HL-60/S4 treated with phorbol 12-myristate 13-acetate at 8.2 ng/mL for 4 days and 3 days (cell line): ENCODE results near the gene PRDM10.

Source experiments
- in situ Hi-C: fragments of 300-500 bp; cut with MboI; formaldehyde crosslinking; loops from 2 replicates; pipeline ENCODE4 v1.15.0; 2022; ENCODE audit warnings: low sequenced_read_pairs

PRDM10 gene

DNA sequence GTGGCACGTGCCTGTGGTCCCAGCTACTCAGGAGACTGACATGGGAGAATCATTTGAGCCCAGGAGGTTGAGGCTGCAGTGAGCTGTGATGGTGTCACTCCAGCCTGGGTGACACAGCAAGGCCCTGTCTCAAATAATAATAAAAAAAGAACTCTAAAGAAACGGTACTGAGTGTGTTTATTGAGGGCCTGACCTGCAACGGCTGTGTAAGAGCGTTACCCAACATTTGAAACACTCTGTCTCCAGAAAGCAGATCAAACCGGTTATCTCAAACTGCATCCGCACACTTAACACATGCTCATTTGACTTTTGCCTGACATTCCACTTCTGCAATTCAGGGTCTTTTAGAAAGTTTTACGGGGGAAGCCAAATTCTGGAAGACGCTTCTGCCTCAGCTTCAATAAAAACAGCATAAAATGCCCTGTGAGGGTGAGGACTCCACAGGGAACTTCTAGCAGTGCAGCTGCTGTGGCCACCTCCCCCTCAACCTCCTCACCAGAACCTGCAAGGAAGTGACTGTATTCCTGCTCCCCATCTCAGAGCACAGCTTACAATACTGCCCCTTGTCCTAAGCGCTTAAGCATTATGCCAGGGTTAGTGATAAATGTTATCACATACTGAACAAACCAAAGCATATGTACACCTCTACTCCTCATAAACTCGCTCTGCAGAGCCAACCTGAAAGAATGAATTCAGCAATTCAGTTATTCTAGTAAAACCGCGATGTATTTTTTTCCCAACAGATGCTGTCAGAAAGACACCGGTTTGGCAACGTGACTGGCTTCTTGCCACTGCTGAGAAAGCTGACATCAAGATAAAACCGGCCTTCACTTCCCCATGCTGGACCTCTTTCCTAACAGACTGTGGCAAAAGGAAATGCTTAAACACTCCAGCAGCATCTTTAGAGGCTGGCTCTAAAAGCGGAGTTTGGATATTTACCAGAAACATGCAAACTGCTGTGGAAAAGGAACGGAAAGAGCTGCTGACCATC is 52.2 kb downstream of the PRDM10 start:
- in situ Hi-C loops: no loop called here

DNA sequence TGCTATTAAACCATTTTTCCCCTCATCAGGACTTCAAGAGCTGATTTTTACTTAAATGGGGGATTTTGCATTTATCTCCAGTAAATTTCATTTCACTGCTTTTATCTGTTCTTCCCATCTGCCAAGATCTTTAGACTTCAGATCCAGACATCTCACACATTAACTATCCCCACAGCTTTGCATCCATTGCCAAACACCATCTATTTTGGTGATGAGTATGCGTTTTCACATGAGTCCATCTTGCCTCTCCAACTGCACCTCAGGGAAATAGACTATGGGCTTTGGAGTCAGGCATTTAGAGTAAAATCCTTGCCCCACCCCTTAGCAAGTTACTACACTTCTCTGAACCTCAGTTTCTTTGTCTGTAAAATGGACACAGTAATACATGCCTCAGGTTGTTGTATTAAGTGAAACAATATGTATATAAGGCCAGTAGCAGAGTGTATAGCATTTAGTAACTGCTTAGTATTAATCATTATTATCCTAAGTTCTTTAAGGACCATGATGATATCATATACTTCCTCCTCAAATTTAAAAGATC is 53.6 kb downstream of the PRDM10 start:
- in situ Hi-C loops: no loop called here

DNA sequence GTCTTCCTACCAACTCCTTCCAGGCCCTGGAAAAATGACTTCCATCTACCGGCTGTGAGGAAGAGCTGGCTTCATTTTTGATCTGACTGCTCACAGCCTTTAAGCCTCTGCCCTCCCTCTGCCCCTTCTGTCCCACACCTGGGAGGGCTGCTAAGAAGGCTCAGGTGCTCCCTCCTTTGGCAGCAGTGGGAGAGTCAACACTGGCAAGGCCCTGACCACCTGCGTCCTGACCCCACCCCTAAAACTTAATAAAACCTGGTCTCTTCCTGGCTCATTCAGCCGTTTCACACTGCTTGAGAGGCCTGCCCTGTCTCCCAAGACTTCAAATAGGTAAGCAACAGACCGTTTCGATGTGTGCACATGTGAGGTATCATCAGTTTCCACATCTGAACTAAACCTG is 55.2 kb downstream of the PRDM10 start:
- in situ Hi-C loops: no loop called here

DNA sequence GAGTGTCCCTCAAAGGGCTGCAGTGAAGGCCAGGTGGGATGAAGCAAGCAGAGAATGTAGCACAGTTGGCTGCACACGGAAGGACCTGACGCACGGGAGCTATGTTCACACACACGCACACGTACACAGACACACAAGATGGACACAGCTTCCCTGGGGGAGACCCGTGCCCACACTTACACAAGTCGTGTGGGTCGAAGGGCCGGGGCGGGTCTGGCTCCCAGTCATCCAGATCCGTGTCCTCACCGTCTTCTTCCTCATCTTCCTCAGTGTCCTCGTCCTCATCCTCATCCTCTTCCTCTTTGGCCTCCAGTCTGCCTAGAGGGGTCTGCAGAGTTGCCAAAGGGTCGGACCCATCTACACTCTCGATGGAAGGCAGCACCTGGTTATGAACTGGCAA is 55.7 kb downstream of the PRDM10 start:
- in situ Hi-C loops: no loop called here

DNA sequence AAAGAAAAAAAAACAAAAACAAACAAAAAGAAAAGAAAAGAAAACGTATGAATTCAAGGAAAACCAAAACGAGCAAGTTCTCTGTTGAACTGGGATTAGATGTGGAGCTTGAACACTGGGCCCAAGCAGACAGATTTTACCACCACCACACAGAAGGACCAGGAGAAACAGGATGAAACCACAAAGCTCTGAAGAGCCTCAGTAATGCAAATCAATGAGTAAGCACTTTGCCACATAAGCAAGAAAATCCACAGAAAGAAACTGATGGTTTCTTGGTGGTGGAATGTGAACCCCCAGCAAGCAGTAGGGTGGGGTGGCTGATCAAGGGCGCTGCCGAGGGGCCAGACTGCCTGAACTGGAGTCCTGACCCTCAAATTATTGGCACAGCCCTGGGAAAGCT is 56.4 kb downstream of the PRDM10 start:
- in situ Hi-C loops: no loop called here

DNA sequence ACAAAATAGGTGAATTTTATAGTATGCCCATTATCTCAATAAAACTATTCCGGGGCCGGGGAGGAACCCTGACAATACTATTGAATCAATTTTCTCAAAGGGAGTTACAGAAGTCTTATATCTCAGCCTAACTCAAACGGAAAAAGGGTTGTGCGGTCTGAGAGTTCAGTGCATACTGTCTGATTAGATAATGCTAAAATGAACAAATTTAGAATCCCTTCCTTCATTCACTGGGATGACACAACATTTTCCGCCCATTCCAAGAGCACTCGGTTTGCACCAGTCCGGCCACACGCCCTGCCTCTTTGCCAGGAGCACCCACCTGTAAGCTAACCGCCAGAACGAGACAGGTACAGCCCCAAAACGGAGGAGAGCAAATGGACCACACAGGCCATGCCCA is 57.3 kb downstream of the PRDM10 start:
- in situ Hi-C loops: no loop called here

DNA sequence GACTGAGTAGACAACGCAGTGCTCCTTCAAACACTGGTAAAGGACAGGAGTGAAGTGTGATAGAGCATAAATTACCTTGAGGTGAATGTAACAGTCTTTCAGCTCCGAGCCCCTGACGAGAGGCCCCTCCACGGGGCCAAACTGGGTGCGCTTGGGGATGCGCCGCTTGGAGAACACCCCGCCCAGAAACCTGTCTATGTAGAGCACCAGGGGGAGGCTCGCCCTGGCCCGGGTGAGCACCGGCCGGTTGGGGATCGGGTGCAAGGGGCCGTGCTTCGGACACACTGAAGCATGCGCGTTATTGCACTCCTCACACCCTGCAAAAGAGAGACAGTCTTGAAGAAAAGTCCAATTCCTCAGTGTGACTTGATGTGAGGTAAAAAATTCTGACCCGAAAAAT is 57.9 kb downstream of the PRDM10 start:
- in situ Hi-C loops: no loop called here

DNA sequence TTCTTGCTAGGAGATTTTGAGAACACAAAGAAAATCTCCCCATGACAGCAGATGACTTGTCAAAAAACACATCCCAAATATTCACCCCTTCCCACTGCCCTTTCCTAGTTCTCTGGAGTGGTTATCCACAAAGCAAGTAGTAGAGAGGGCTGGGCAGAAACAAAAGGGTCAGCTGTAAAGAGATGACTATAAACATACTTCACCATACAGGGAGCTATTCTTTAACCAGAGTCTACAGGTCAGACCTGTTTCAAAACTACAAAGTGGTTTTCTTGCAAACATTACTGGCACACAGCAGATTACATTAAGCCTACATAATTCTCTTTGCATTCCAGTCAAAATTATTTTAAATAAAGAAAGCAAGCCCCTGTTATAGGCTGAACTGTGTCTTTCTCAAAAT is 59.6 kb downstream of the PRDM10 start:
- in situ Hi-C loops: no loop called here

DNA sequence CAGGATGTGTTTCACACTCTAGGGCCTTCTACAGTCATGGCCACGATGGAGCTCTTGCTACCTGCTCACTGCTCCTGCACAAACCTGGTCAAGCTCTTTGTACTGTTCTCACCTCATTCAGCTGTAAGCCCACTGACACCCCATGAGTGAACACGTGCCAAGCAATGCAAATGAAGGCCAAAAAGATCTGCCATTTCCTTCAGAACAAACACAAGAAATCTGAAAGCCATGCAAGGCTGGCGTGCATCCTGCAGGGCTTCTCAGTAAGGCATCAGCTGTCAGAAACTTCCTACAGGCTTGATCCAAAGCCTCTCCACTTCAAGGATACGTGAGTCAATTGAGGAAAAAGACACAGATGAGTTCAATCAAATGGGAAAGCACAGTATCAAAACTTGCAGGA is 63.1 kb downstream of the PRDM10 start:
- in situ Hi-C loops: no loop called here

DNA sequence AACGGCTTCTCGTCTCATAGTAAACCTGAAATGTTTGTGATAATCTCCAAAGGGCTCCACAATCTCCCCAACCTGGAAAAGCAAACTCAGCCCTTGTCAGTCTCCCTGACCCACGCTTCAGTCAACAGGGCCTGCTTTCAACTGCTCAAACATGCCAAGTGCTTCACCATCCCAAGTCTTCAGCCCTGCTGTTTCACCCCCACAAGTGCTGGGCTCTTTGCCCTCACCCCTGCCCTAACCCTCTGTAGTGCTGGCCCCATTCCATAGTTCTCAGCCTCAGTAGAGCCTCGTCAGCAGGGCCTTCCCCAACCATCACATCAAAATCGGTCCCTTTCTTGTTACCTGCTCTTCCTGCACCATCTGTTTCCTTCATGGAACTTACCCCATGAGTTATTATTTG is 63.9 kb downstream of the PRDM10 start:
- in situ Hi-C loops: no loop called here

DNA sequence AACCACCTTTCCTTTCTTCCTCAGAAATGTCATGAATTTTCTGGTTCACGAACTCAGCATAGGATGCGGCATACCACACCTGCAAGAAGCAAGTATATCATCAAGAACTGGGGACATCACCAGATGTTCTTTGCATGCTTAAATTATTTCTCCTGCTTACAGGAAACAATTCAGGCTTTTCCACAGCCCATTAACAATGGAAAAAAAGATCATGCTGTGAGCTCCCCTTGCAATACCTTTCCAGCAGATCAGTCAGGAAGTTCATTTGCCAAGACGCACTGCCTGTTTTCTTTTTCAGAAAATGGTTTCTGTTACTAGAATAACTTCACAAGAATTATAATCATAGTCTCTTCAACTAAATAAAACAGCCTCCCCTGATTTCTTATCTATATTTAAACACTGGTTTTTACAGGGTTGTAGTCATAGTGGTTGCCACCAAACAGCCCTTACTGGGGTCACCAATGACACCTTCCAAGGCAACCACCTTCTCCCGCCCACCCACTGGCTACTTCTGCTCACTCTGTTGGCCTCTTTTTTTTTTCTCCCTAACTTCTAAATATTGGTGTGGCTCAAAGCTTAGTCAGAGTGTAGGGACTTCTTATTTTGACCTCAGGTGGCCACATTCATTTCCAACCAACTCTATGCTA is 64.9 kb downstream of the PRDM10 start:
- in situ Hi-C loops: no loop called here

DNA sequence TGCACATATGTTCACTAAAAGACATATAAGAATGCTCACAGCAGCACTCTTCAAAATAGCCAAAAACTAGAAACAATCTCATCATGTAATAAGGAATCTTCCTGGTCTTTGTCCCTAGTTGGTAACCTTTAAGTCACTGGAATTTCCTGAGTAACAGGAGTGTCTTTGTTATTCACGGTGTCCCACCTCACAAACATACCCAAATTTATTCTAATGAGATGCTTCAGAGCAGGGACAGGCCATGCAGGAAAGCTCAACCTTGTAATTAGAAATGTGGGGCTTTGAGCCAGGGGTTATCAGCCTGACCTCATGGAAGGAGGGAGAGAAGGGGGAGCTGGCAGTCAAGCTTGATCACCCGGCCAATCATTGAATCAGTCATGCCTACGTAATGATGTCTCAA is 66.9 kb downstream of the PRDM10 start:
- in situ Hi-C loops: no loop called here

DNA sequence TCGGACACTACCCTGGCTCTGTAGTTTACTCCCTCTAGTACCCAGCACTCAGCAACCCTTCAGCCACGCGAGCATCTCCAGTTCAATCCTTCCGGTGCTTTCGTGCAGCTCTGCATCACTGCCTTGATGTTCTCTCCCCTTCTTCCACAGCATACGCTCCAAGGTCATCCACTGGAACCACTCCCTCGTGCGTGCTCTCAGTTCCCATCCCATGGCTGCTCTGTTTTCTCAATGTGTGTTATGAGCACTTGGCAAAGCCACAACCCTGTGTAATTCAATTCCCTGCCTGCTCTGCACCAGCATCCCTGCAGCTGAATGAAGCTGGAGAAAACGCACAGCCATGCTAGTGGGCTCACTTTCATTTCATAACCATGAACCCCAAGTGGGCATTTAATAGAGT is 68.7 kb downstream of the PRDM10 start:
- in situ Hi-C loops: no loop called here

DNA sequence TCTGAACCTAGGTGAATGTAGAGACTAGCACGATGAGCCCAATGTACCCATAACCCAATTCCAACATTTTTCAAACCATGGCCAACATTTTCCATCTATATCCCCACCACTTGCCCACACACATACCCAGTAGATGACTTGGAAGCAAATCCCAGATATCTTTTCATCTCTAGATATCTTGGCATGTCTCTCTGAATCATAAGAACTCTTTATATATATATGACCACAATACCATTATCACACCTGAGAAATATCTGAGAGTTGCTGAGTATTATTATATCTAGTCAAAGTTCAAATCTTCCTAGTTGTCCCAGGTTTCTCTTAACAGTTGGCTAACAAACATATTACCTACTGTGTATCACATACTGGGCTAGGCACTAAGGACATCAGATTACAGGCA is 69.4 kb downstream of the PRDM10 start:
- in situ Hi-C loops: no loop called here

DNA sequence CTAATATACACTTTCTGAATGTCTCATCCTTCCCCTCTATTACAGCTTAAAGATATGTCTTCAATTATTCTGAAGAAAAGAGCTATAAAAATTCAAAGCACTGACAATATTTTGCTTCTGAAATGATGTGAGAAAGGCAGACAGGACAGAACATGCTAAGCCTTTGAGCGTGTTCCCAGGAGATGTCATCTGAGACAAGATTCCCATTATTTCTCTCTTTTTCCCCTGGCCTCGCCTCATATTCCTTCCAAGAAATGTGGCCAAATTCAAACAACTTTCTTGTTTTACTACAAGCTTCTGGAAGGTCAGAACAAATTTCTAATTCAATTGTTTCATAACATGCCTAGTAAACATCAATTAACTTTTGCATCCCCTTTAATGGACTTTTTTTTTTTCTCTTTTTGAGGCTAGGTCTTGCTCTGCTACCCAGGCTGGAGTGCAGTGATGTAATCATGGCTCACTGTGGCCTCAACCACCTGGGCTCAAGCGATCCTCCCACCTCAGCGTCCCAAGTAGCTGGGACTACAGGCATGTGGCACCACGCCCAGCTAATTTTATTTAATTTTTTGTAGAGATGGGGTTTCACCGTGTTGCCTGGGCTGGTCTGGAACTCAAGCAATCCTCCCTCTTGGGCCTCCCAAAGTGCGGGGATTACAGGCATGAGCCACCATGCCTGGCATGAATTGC is 70.1 kb downstream of the PRDM10 start:
- in situ Hi-C loops: no loop called here

DNA sequence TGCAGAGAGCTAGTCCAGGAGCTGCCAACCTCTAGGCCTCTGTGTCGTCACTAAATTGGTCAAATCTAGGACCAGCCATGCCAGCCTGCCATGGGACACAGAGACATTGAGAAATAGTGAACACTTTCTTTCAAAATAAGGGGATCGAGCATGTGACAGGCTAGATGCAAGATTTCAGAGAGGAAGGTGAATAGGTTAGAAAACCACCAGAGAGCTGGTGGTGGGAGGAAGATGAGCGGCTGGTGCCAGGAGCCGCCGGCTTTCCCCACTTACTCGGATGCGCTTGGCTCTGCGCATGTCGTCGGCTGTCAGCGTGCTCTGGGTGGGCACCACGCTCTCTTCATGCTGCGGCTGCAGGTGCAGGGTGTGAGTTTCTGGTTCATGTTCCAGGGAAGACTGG is 71.9 kb downstream of the PRDM10 start:
- in situ Hi-C loops: no loop called here

DNA sequence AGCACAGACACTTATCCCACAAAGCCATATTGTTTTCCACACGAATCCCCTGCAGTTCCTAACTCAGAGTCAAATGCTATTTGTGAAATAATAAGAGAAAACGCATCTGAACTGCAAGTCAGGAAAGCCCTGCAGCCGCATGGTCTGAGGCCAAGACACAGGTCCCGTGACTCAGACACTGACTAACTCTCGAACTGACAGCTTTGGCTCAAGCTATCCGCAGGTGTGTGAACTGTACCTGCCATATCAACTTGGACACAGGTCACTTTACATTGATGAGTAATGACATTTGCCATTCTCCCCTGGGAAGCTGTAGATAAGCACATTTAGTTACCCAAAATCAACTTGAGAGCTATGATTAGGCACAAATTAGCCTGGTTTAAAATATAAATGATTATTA is 72.3 kb downstream of the PRDM10 start:
- in situ Hi-C loops: no loop called here

DNA sequence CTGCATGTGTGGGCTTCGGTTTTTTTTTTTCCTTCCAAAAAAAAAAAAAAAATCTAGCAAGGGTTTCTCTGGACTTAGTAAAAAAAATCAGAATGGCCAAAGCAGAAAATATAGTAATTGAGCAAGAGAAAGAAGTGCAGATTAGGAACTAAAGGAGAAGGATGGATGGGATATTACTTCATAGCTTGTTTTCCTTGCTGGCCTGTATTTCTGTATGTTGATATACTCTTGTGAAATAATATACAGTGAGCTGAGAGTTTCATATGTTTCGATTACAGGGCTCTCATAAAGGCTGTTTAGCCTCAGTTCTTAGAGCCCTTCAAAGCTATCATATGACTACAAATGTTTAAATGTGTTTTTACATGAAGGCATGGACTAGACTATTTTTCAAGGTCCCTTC is 72.9 kb downstream of the PRDM10 start:
- in situ Hi-C loops: loop anchor here (5.0 kb wide), 1 partner anchor 203 kb away; no protein-coding TSS in a partner anchor

DNA sequence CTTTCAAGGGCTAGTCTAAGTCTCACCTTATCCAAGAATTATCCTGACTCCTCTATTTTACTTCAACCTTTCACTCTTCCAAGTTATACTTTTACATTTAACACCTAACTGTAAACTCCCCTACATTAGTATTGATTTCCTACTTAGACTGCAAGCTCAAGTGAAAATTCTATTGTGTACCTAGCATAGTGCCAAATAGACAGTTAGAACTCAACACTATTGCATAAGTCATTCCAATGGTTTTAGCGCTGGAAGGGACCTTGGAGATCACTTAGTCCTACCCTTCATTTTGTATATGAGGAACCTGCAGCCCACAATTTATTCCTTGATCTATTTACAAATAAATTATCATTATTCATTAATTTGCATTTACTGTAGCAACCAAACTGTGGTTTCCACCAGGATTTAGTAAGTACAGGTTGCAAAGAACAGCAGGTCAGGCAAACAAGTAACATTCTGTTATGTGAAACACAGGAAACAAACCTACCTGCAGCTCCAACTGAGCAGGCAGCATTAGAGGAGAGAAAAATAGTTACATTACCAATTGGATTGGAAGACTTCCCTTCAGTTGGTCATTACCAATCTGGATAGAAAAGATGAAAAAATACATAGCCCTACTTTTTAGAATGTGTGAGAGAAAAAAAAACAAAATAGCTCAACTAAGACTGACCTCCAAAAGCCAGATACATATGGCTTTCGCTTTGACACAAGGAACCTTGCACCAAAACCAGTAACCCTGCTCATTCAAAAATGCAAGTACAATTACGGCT is 73.5 kb downstream of the PRDM10 start:
- in situ Hi-C loops: loop anchor here (5.0 kb wide), 1 partner anchor 203 kb away; no protein-coding TSS in a partner anchor

DNA sequence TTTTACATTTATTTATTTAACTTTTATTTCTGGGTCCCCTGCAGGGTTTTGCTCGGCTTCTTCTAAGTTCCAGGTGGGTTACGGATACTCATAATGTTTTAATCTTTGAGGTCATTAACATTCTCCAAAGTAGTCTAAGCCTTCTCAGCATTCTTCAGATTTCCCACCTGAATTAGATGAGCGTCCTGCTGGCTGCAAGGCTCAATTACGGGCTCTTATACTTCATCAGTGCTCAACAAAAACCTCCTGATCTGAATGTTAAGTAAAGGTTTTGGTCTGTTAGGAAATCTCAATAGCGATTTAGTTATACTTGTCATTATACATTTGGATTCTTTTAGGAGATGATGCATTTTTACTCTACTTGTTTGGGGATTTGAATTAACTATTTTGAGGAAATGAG is 80.0 kb downstream of the PRDM10 start:
- in situ Hi-C loops: no loop called here

DNA sequence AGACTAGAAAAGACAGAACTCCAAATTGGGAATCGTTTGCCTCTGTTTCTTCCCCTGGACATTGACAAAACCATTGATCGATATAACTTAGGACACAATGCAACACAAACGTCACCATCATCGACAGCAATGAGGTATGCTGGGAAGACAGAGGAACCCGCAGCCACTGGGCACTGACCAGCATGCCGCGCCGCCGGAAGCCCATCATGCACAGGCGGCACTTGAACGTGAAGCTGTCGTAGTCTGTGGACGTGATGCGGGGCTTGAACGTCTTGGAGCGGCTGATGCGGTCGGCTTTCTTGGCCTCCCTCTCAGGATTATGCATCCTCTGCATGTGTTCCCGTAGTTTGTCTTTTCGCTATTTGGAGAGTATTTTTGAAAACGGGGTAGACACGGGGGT is 84.3 kb downstream of the PRDM10 start:
- in situ Hi-C loops: no loop called here
